ENCODE measurements around the gene NPHP4.

The NPHP4 gene

DNA sequence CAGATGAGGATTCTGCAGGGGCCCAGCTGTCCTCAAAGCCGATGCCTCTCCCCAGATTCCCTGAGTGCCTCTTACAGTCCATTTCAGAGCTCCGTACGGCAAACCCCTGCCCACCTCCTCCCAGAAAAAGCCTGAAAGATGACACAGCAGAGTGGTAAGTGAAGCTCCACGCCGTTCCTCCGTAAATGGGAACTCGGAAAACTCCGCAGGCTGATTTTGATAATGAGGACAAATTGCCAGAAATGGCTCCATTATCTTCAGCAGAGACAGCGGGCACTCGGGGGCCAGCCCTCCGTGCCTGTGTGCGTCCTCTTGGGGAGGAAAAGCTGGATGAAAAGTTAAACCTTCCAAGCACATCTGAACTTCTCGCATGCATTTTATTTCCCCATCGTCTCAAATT, 81.1 kb downstream of the NPHP4 start:
- no peaks in the 10 kb centered on the region for H3K36me3 ChIP-seq (replicated peaks; ENCODE audit: insufficient read depth, low read length)
- no peaks in the 10 kb centered on the region for H3F3A ChIP-seq (ENCODE audit: insufficient read depth, low read length)
- no peak overlapping the region for H3K4me2 ChIP-seq (ENCODE audit: low read depth, low read length)

DNA sequence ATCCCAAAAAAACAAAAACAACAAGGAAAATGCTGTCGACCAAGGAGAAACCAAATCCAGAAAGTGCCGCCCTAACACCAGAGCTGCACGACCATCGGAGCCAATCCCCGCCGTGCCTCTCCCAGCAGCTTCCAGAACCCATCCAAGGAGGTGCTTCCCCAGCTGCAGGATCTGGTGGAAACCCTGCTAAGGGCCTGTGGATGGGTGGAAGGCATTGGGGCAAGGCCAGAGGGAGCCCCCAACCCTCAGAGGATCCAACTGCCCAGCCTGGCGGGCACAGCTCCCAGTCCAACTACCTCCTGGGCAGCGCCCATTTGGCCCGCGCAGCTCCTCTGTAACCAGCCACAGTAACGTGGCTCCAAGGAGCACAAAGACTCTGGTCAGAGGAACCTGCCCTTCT, 81.6 kb downstream of the NPHP4 start:
- no peaks in the 10 kb centered on the region for H3K4me1 ChIP-seq (ENCODE audit: low read length)
- DNase-seq = no peak
- TF ChIP-seq EZH2 (optimal IDR thresholded peaks at IDR 0.05; ENCODE audit: low read depth, low read length) = no peak
- no peak for TF ChIP-seq EZH2phosphoT487 (IDR thresholded peaks at IDR 0.05; ENCODE audit: low read length)
- TF ChIP-seq, protein P1, sequence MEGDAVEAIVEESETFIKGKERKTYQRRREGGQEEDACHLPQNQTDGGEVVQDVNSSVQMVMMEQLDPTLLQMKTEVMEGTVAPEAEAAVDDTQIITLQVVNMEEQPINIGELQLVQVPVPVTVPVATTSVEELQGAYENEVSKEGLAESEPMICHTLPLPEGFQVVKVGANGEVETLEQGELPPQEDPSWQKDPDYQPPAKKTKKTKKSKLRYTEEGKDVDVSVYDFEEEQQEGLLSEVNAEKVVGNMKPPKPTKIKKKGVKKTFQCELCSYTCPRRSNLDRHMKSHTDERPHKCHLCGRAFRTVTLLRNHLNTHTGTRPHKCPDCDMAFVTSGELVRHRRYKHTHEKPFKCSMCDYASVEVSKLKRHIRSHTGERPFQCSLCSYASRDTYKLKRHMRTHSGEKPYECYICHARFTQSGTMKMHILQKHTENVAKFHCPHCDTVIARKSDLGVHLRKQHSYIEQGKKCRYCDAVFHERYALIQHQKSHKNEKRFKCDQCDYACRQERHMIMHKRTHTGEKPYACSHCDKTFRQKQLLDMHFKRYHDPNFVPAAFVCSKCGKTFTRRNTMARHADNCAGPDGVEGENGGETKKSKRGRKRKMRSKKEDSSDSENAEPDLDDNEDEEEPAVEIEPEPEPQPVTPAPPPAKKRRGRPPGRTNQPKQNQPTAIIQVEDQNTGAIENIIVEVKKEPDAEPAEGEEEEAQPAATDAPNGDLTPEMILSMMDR (IDR thresholded peaks at IDR 0.05; ENCODE audit: low read length) = no peak
- no peaks in the 10 kb centered on the region for H3K79me2 ChIP-seq (ENCODE audit: low read length)
- H3K4me3 ChIP-seq (ENCODE audit: low read length) = no peak overlapping the region
- no peak overlapping the region for H3K27ac ChIP-seq (ENCODE audit: low read length)
- H4K20me1 ChIP-seq (ENCODE audit: insufficient read depth, low read length) = no peaks in the 10 kb centered on the region
- no peak overlapping the region for H3K9ac ChIP-seq (ENCODE audit: low read length)
- no peak overlapping the region for H2AFZ ChIP-seq (ENCODE audit: low read length)
- no peaks in the 10 kb centered on the region for H3K9me2 ChIP-seq (replicated peaks; ENCODE audit: insufficient read depth, low read length)
- no peaks in the 10 kb centered on the region for H3K36me3 ChIP-seq (replicated peaks; ENCODE audit: insufficient read depth, low read length)
- no peak overlapping the region for H3K4me2 ChIP-seq (ENCODE audit: low read depth, low read length)
- H3K27me3 ChIP-seq (replicated peaks; ENCODE audit: insufficient read depth, low read length) = no peaks in the 10 kb centered on the region
- no peaks in the 10 kb centered on the region for H3F3A ChIP-seq (ENCODE audit: insufficient read depth, low read length)
- H3K9me3 ChIP-seq (replicated peaks; ENCODE audit: insufficient read depth, low read length) = no peaks in the 10 kb centered on the region

More for the DNA sequence above, 81.1 kb downstream of the NPHP4 start:
- Histone ChIP-seq H4K20me1 (ENCODE audit: insufficient read depth, low read length) (no peaks in the 10 kb centered on the region), H2AFZ (ENCODE audit: low read length) (no peak overlapping the region), H3K27me3 (replicated peaks; ENCODE audit: insufficient read depth, low read length) (no peaks in the 10 kb centered on the region), H3K4me3 (ENCODE audit: low read length) (no peak overlapping the region), H3K9ac (ENCODE audit: low read length) (no peak overlapping the region), H3K27ac (ENCODE audit: low read length) (no peak overlapping the region), H3K9me3 (replicated peaks; ENCODE audit: insufficient read depth, low read length) (no peaks in the 10 kb centered on the region), H3K79me2 (ENCODE audit: low read length) (no peaks in the 10 kb centered on the region), H3K9me2 (replicated peaks; ENCODE audit: insufficient read depth, low read length) (no peaks in the 10 kb centered on the region), H3K4me1 (ENCODE audit: low read length) (no peaks in the 10 kb centered on the region)
- DNase-seq = no peak
- TF ChIP-seq EZH2 (optimal IDR thresholded peaks at IDR 0.05; ENCODE audit: low read depth, low read length) = no peak
- TF ChIP-seq, protein P1 (IDR thresholded peaks at IDR 0.05; ENCODE audit: low read length) = no peak

DNA sequence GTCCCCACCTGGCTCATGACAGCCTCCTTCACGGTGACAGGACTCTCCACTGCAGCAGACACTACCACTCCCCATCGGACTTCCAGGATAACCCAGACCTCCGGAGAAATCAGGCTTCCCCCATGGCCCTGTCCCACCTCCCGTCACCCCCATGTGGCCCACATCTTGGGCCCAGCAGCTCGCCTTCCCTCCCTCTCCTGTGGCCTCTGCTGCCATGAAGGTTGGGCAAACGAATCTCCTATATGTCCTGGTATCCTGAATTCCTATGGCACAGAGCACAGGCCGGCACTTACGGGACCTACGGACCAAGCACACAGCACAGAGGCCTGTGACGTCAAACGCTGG, 82.0 kb downstream of the NPHP4 start:
- no peak for DNase-seq
- no peaks in the 10 kb centered on the region for H4K20me1 ChIP-seq (ENCODE audit: insufficient read depth, low read length)
- TF ChIP-seq, protein P1 (IDR thresholded peaks at IDR 0.05; ENCODE audit: low read length) = no peak
- TF ChIP-seq EZH2phosphoT487 (IDR thresholded peaks at IDR 0.05; ENCODE audit: low read length) (no peak), EZH2 (optimal IDR thresholded peaks at IDR 0.05; ENCODE audit: low read depth, low read length) (no peak)
- H3K79me2 ChIP-seq (ENCODE audit: low read length) = no peaks in the 10 kb centered on the region
- no peak overlapping the region for H3K4me3 ChIP-seq (ENCODE audit: low read length)
- H3K4me2 ChIP-seq (ENCODE audit: low read depth, low read length) = no peak overlapping the region
- H3K27ac ChIP-seq (ENCODE audit: low read length) = no peak overlapping the region
- H2AFZ ChIP-seq (ENCODE audit: low read length) = no peak overlapping the region
- no peaks in the 10 kb centered on the region for H3F3A ChIP-seq (ENCODE audit: insufficient read depth, low read length)
- no peaks in the 10 kb centered on the region for H3K4me1 ChIP-seq (ENCODE audit: low read length)
- H3K36me3 ChIP-seq (replicated peaks; ENCODE audit: insufficient read depth, low read length) = no peaks in the 10 kb centered on the region
- H3K9me3 ChIP-seq (replicated peaks; ENCODE audit: insufficient read depth, low read length) = no peaks in the 10 kb centered on the region
- no peaks in the 10 kb centered on the region for H3K27me3 ChIP-seq (replicated peaks; ENCODE audit: insufficient read depth, low read length)
- H3K9me2 ChIP-seq (replicated peaks; ENCODE audit: insufficient read depth, low read length) = no peaks in the 10 kb centered on the region
- no peak overlapping the region for H3K9ac ChIP-seq (ENCODE audit: low read length)

Measured in MM.1S (cell line).